Skeletal muscle satellite cell (primary cell): ENCODE measurements around the gene IRF3.

Source experiments
- H3K27me3 ChIP-seq: 2 replicates; pipeline ENCODE4 v1.7.0; 2013; ENCODE audit warnings: low read length; ENCODE audit not compliant: control insufficient read depth, insufficient read depth
- H3K36me3 ChIP-seq: 2 replicates; pipeline ENCODE4 v1.7.0; 2013; ENCODE audit warnings: mild to moderate bottlenecking, control low read depth, low read length; ENCODE audit not compliant: insufficient read depth
- H3K4me1 ChIP-seq: 2 replicates; pipeline ENCODE4 v1.7.0; 2013; ENCODE audit warnings: low read length; ENCODE audit not compliant: control insufficient read depth, insufficient read depth
- H3K4me2 ChIP-seq: 2 replicates; pipeline ENCODE4 v1.7.0; 2013; ENCODE audit warnings: mild to moderate bottlenecking, low read length
- H3K4me3 ChIP-seq: 2 replicates; pipeline ENCODE4 v1.7.0; 2013; ENCODE audit warnings: low read length
- H3K9ac ChIP-seq: 2 replicates; pipeline ENCODE4 v1.7.0; 2013; ENCODE audit warnings: mild to moderate bottlenecking, low read depth, low read length, moderate library complexity
- H3K9me3 ChIP-seq: replicated peaks from 2 replicates; pipeline ENCODE4 v1.7.0; 2013; ENCODE audit warnings: mild to moderate bottlenecking, control low read depth, low read length

Gene IRF3

DNA sequence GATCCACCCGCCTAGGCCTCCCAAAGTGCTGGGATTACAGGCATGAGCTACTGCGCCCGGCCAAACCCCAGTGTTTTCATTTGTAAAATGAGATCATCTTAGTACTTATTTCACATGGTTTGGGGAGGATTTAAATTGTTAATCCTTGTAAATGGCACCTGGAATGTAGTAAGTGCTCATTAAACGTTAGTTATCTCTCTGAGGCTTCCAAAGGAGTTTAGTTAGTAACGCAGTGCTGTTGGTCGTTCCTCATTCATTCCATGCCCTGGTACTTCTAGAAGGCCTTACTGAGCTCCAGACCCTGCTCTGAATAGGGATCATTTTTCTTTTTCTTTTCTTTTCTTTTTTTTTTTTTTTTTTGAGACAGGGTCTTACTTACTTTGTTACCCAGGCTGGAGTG, 30.5 kb upstream of the IRF3 start:
- H3K4me3 ChIP-seq: no peak overlapping the region
- H3K4me2 ChIP-seq: no peak overlapping the region
- peaks cover 6% of the 10 kb centered on the region for H3K4me1 ChIP-seq
- no peaks in the 10 kb centered on the region for H3K9me3 ChIP-seq
- H3K36me3 ChIP-seq: no peaks in the 10 kb centered on the region
- no peaks in the 10 kb centered on the region for H3K27me3 ChIP-seq
- no peak overlapping the region for H3K9ac ChIP-seq

DNA sequence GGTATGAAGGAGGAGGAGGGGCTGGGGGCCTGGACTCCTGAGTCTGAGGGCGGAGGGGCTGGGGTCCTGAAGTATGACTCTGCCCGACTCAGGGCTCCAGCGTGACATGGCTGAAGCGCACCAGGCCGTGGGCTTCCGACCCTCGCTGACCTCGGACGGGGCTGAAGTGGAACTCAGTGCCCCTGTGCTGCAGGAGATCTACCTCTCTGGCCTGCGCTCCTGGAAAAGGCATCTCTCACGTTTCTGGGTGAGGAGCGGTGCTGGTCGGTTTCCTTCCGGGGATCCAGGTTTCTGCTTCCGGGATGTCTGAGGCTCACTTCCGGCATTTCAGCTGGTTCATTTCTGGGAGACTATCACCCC, 26.5 kb upstream of the IRF3 start:
- Histone ChIP-seq H3K4me3 (no peak overlapping the region), H3K36me3 (peaks cover 6% of the 10 kb centered on the region), H3K9ac (no peak overlapping the region), H3K27me3 (no peaks in the 10 kb centered on the region), H3K4me1 (peaks cover 19% of the 10 kb centered on the region), H3K4me2 (no peak overlapping the region), H3K9me3 (no peaks in the 10 kb centered on the region)

DNA sequence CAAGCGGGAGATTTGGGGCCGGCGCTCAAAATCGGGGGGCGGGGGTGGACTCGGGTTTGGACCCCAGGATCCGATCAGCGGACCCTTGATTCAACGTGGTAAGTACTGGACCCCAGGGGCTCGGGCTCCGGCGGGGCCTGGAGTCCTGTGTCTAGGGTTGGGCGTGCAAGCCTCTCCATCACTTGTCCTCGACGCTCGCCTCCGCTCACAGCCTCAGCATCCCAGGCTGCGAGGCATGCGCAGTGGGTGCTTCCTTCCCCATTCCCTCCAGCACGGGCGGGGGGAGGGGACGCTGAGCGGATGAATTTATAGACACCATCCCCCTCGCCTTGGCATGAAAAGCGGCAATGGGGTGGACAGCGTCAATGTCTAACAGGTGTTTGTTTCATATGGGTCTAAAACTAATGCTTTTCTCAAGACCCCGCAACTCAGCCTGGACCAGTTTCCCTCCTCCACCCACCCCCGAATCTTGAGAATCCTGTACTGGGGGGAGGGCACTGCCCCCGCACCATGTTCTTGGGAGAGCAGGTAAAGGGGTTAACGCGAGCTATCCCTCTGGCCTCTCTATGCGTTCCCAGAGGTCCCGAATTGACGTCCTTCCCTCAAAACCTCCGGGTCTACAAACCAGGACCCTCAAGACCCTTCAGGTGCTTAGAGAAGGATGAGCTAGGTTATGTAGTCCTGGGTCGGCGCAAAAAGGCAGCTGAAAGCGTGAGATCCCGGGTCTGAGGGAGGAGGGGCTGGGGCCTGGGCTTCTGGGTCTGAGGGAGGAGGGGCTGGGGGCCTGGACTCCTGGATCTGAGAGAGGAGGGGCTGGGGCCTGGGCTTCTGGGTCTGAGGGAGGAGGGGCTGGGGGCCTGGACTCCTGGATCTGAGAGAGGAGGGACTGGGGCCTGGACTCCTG, 25.8 kb upstream of the IRF3 start:
- peak overlapping the region; percentile 24 for H3K9ac ChIP-seq
- H3K36me3 ChIP-seq: peaks cover 9% of the 10 kb centered on the region
- H3K4me3 ChIP-seq: peak overlapping the region; percentile 62
- peak overlapping the region; percentile 83 for H3K4me2 ChIP-seq
- H3K27me3 ChIP-seq: no peaks in the 10 kb centered on the region
- H3K9me3 ChIP-seq: no peaks in the 10 kb centered on the region
- peaks cover 19% of the 10 kb centered on the region for H3K4me1 ChIP-seq

DNA sequence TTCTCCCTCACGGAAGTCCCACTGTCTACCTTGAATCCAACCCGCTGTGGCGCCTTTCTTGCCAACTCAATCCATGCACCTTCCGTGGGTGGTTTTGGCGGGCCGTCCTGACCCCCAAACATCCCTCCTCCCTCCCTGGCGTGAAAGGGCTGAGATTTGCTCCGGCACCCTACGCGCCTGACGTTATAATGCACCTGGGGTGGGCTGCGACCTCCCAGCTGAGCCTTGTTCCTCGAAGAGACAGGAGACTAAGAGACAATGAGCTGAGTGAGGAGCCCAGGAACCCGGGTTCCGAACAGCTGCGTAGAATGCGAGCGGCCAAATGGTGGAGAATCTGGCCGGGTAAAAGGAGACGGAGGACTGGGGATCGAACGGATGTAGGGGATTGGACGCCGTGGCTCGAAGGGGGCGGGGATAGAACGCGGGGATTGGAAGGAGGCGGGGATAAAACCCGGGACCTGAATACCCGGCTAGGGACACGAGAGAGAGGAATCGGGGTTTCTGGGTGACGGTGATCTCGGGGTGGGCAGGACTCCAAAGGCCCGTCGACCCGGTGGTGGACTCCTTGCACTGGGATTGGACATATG, 25.1 kb upstream of the IRF3 start, which contains the start of gene CPT1C:
Gene CPT1C (plus strand): TSS at position 461 of the 587 bp plus-strand sequence. CDS start 1,137 bp downstream, outside the sequence.
- Histone ChIP-seq H3K9ac (peak within 1 kb of the TSS; percentile 49), H3K4me2 (peak within 1 kb of the TSS; percentile 83), H3K9me3 (no peaks in the 10 kb centered on the region), H3K4me1 (peaks cover 19% of the 10 kb centered on the region), H3K27me3 (no peaks in the 10 kb centered on the region), H3K36me3 (peaks cover 16% of the 10 kb centered on the region), H3K4me3 (peak within 1 kb of the TSS; percentile 62)

DNA sequence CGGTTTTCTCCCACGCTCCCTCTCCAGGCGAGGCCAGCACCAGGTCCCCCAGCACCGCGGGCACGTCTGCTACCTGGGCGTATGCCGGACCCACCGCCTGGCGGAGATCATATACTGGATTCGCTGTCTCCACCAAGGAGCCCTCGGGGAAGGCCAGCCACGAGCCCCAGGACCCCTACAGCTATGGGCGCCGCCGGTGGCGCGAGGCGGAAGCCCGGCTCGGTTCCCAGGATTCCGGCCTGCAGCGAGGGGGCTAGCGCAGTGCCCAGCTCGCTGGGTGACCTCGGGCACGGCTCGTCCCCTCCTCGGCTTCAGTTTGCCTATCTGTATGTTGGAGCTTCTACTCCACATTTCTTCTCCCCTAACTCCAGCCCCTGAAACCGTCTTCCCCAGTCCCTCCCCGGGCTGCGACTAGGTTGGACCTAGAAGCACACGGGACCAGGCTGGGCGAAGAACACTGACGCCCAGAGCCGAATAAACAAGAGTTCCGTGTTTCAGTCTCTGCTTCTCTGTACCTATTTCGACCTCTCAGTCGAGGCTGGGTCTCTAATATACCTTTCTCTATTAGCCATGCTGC, 24.5 kb upstream of the IRF3 start:
- H3K9me3 ChIP-seq: no peaks in the 10 kb centered on the region
- peaks cover 22% of the 10 kb centered on the region for H3K36me3 ChIP-seq
- peaks cover 19% of the 10 kb centered on the region for H3K4me1 ChIP-seq
- no peaks in the 10 kb centered on the region for H3K27me3 ChIP-seq
- H3K4me2 ChIP-seq: peak overlapping the region; percentile 83
- peak overlapping the region; percentile 62 for H3K4me3 ChIP-seq
- peak overlapping the region; percentile 49 for H3K9ac ChIP-seq

DNA sequence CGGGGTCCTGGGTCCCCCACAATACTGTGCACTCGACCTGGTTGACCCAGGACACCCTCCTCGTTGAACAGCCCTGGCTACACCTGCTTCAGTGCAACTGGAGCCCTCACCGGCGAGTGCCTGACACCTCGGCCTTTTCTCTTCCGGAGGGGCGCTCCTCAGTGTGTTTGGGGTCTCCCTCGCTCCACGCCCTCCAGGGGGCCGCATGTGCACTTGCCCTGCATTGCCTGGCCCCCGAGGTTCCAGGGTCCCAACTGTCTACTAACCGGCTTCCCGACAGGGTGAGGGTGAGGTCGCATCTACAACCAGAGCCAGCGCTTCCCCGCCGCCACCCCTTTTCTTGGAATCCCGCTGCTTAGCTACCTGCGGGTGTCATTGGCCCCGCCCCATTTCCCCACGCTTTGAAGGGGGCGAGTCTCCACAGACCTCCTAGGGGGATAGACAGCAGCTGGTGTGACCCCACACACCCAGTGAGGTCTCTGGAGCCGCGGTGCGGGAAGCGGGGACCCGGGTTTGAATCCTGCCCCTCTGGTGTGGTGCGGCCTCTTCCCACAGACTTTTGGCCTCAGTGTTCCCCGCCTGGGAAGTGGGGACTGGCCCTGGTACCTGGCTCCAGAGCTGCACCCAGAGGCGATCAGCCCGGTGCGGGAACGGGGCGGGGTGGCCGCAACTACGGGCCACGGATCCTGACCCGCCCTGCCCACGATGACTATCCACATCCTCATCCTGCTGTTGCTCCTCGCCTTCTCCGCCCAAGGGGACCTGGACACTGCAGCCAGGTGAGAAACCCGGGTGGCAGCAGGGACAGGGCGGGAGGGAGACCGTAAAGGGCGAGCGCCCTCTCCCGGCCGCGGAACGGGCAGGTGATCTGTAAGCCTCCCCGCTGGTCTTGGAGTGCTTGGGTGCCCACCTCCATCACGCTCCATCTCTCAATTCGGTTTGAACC, 23.7 kb upstream of the IRF3 start, which contains the start of gene ADM5:
Gene ADM5 (plus strand): TSS at position 462 of the 946 bp plus-strand sequence. CDS start 244 bp downstream, at position 706.
- Histone ChIP-seq H3K4me1 (peaks cover 19% of the 10 kb centered on the region), H3K36me3 (peaks cover 29% of the 10 kb centered on the region), H3K4me3 (peak within 1 kb of the TSS; percentile 62), H3K9me3 (no peaks in the 10 kb centered on the region), H3K9ac (peak within 1 kb of the TSS; percentile 49), H3K4me2 (peak within 1 kb of the TSS; percentile 83), H3K27me3 (no peaks in the 10 kb centered on the region)

DNA sequence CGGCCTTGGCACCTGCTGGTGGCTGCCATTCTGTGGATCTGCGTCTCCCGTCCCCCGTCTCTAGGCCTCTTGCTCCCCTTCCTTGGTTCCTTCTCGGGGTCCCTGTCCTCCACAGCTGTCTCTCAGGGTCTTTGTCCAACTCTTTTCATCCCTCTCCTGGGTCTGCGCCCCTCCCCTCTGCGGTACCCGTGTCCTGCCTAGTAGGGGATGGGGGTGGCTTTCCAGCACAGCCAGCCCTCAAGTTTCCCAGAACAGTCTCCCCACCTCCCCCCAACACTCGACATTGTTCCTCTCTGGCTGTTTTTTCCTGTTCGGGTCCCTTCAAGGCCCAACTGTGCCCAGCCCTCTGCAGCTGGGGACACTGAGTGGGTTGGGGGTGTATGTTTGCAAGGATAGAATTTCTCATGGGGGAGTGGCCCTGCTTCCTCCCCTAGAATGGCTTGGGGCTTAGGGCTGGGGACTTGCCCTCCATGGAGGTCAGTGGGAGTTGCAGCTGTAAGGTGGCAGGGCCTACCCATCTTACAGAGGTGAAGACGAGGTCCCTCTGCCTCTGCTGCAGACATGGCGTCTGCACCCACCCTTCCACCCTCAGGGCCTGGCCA, 23.0 kb upstream of the IRF3 start:
- no peaks in the 10 kb centered on the region for H3K9me3 ChIP-seq
- peaks cover 37% of the 10 kb centered on the region for H3K36me3 ChIP-seq
- H3K4me2 ChIP-seq: no peak overlapping the region
- no peaks in the 10 kb centered on the region for H3K27me3 ChIP-seq
- H3K9ac ChIP-seq: no peak overlapping the region
- no peak overlapping the region for H3K4me3 ChIP-seq
- peaks cover 19% of the 10 kb centered on the region for H3K4me1 ChIP-seq

DNA sequence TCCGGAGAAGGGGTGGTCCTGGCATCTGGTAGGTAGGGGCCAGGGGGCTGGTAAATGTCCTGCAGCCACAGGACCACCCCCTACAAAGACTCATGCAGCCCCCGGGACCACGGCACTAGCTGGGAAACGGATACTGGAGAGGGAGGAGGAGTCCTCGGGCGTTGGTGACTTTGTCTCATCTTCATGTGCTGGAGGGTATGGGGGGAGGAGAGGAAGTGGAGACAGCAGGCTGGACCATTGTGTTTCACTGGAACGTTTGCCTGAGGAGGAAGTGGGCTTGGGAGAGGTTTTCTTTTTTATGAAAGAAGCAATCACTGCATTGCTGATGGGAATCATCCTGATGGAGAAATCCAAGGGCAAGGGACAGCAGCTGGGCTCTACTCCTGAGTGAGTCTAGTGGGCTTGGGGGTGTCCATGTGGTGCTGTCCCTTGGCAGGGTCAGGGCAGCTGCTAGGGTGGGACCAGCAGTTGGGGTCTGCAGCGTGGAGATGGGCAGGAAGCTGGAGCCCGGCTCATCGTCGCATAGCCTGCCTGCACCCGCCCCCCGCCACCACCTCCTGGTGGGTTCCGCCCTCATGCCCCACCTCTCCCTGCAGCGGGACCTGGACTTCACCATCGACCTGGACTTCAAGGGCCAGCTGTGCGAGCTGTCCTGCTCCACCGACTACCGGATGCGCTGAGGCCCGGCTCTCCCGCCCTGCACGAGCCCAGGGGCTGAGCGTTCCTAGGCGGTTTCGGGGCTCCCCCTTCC, 22.1 kb upstream of the IRF3 start:
- no peaks in the 10 kb centered on the region for H3K9me3 ChIP-seq
- no peaks in the 10 kb centered on the region for H3K27me3 ChIP-seq
- no peak overlapping the region for H3K4me3 ChIP-seq
- peaks cover 42% of the 10 kb centered on the region for H3K36me3 ChIP-seq
- no peak overlapping the region for H3K4me2 ChIP-seq
- H3K9ac ChIP-seq: no peak overlapping the region
- peaks cover 19% of the 10 kb centered on the region for H3K4me1 ChIP-seq

DNA sequence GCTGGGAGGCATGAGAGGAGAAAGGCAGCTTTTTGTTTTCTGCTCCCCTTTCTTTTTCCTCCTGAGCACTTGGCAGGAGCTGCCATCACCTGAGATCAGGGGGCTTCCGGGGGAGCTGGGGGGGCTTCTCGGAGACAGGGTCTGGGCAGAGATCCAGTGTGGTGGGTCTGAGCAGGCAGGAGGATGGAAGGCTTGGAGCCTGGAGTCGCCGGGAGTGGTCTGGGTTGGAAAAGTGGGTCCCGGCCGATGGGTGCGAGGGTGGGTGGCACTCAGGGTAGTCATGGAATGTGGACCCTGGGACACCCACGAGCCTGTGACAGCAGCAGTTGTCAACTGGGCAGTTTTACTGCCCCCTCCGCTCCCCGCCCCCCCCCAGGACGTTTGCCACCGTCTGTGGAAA, 21.5 kb upstream of the IRF3 start:
- peaks cover 46% of the 10 kb centered on the region for H3K36me3 ChIP-seq
- no peaks in the 10 kb centered on the region for H3K27me3 ChIP-seq
- H3K4me2 ChIP-seq: no peak overlapping the region
- H3K9me3 ChIP-seq: no peaks in the 10 kb centered on the region
- H3K4me1 ChIP-seq: peaks cover 19% of the 10 kb centered on the region
- H3K9ac ChIP-seq: no peak overlapping the region
- no peak overlapping the region for H3K4me3 ChIP-seq

DNA sequence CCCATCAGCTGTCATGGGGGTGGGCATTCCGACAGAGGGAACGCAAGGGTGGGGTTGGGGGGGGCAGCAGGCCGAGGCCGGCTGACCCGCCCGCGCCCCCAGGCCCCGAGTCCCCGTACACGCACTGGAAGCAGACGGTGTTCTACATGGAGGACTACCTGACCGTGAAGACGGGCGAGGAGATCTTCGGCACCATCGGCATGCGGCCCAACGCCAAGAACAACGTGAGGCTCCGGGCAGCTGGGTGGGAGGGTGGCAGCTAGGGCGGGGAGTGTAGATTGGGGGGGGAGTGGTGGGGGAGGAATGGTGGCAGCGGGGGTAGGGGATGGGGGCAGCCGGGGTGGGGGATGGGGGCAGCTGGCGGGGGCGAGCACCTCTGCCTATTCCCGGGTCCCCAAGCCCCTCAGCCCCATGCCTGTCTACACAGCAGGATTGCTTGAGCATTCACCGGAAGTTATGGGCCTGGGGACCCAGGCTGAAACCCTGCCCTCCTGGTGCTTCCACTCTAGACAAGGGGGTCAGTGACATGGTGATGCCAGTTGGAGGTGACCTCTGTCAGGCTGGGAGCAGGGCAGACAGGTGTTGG, 20.9 kb upstream of the IRF3 start:
- H3K9ac ChIP-seq: no peak overlapping the region
- no peaks in the 10 kb centered on the region for H3K27me3 ChIP-seq
- no peak overlapping the region for H3K4me2 ChIP-seq
- no peaks in the 10 kb centered on the region for H3K9me3 ChIP-seq
- peaks cover 51% of the 10 kb centered on the region for H3K36me3 ChIP-seq
- peaks cover 17% of the 10 kb centered on the region for H3K4me1 ChIP-seq
- no peak overlapping the region for H3K4me3 ChIP-seq
